ENCODE results near the gene PLXNA4.

PLXNA4 gene

GRCh38 chr7:132099163-132099562 is 477.1 kb downstream of the PLXNA4 start:
- no peak for TF ChIP-seq CTCF (IDR thresholded peaks at IDR 0.05; ENCODE audit: extremely low read depth, missing control alignments)
- no peak for DNase-seq (ENCODE audit: low spot score)

- DNase-seq (ENCODE audit: low spot score), result no peak
- no peak for TF ChIP-seq CTCF (IDR thresholded peaks at IDR 0.05; ENCODE audit: extremely low read depth, missing control alignments)
These were observed 477.9 kb downstream of the PLXNA4 start for GRCh38 chr7:132098327-132098726.

- no peak for TF ChIP-seq CTCF (IDR thresholded peaks at IDR 0.05; ENCODE audit: extremely low read depth, missing control alignments)
- no peak for DNase-seq (ENCODE audit: low spot score)
These were observed 478.6 kb downstream of the PLXNA4 start for GRCh38 chr7:132097550-132098134.

- no peak for TF ChIP-seq CTCF (IDR thresholded peaks at IDR 0.05; ENCODE audit: extremely low read depth, missing control alignments)
- no peak for DNase-seq (ENCODE audit: low spot score)
These were observed 481.0 kb downstream of the PLXNA4 start for GRCh38 chr7:132095111-132095765.

GRCh38 chr7:132092106-132092505 is 484.2 kb downstream of the PLXNA4 start:
- no peak for TF ChIP-seq CTCF (IDR thresholded peaks at IDR 0.05; ENCODE audit: extremely low read depth, missing control alignments)
- no peak for DNase-seq (ENCODE audit: low spot score)

- TF ChIP-seq CTCF (IDR thresholded peaks at IDR 0.05; ENCODE audit: extremely low read depth, missing control alignments), result no peak
- DNase-seq (ENCODE audit: low spot score), result no peak
These were observed 484.6 kb downstream of the PLXNA4 start for GRCh38 chr7:132091706-132092105.

- no peak for TF ChIP-seq CTCF (IDR thresholded peaks at IDR 0.05; ENCODE audit: extremely low read depth, missing control alignments)
- DNase-seq (ENCODE audit: low spot score), result no peak
These were observed 485.8 kb downstream of the PLXNA4 start for GRCh38 chr7:132090444-132090843.

Data from GM20000 (cell line).